WTC11 (cell line): Measurements from ENCODE around the gene GPX4. TPM values are rescaled to one million over a fixed set of nuclear protein-coding genes. Genes with fewer than 3 reads are reported as not detected.

Experiments
- AFF4 ChIP-seq: sonication (generic); formaldehyde crosslinking; IDR thresholded peaks from 2 replicates; pipeline ENCODE4 v1.8.1; 2023; ENCODE audit warnings: mild to moderate bottlenecking, missing genetic modification reagents, borderline replicate concordance
- ATF1 ChIP-seq: sonication (generic); formaldehyde crosslinking; IDR thresholded peaks from 2 replicates; pipeline ENCODE4 v1.8.1; 2023; ENCODE audit warnings: mild to moderate bottlenecking, moderate library complexity, missing genetic modification reagents
- CBFB ChIP-seq: sonication (generic); formaldehyde crosslinking; IDR thresholded peaks from 2 replicates; pipeline ENCODE4 v1.8.1; 2022; ENCODE audit warnings: mild to moderate bottlenecking, low read depth, missing genetic modification reagents
- EMX1 ChIP-seq: fragments of 250-450 bp; sonication (Bioruptor Pico); IDR thresholded peaks from 2 replicates; pipeline ENCODE4 v1.8.0; 2021; ENCODE audit warnings: mild to moderate bottlenecking
- FOXJ3 ChIP-seq: sonication (generic); formaldehyde crosslinking; IDR thresholded peaks from 2 replicates; pipeline ENCODE4 v1.9.0; 2021; ENCODE audit warnings: missing genetic modification reagents, mild to moderate bottlenecking, borderline replicate concordance
- IRF1 ChIP-seq: sonication (generic); formaldehyde crosslinking; IDR thresholded peaks from 2 replicates; pipeline ENCODE4 v1.8.0; 2023; ENCODE audit warnings: missing genetic modification reagents
- KAT7 ChIP-seq: sonication (generic); formaldehyde crosslinking; IDR thresholded peaks from 2 replicates; pipeline ENCODE4 v1.8.1; 2023; ENCODE audit warnings: missing genetic modification reagents, mild to moderate bottlenecking, borderline replicate concordance
- MXD4 ChIP-seq: fragments of 250-450 bp; sonication (Bioruptor Pico); IDR thresholded peaks from 2 replicates; pipeline ENCODE4 v1.8.0; 2021; ENCODE audit warnings: mild to moderate bottlenecking, moderate library complexity, borderline replicate concordance
- PRDM15 ChIP-seq: sonication (generic); formaldehyde crosslinking; IDR thresholded peaks from 2 replicates; pipeline ENCODE4 v1.8.0; 2022; ENCODE audit warnings: missing genetic modification reagents
- PRRX2 ChIP-seq: fragments of 250-450 bp; sonication (Bioruptor Pico); IDR thresholded peaks from 2 replicates; pipeline ENCODE4 v1.8.0; 2021; ENCODE audit warnings: mild to moderate bottlenecking
- SP1 ChIP-seq: sonication (generic); formaldehyde crosslinking; conservative IDR thresholded peaks from 2 replicates; pipeline ENCODE4 v1.8.1; 2022; ENCODE audit warnings: missing genetic modification reagents
- TCF7 ChIP-seq: sonication (generic); formaldehyde crosslinking; IDR thresholded peaks from 2 replicates; pipeline ENCODE4 v1.8.0; 2022; ENCODE audit warnings: mild to moderate bottlenecking, low read depth, missing genetic modification reagents, moderate library complexity
- ZBTB21 ChIP-seq: sonication (generic); formaldehyde crosslinking; IDR thresholded peaks from 2 replicates; pipeline ENCODE4 v1.8.1; 2023; ENCODE audit warnings: mild to moderate bottlenecking, missing genetic modification reagents, borderline replicate concordance
- ZMAT4 ChIP-seq: fragments of 250-450 bp; sonication (Bioruptor Pico); IDR thresholded peaks from 2 replicates; pipeline ENCODE4 v1.9.0; 2021; ENCODE audit warnings: mild to moderate bottlenecking
- ZNF671 ChIP-seq: fragments of 250-450 bp; sonication (Bioruptor Pico); IDR thresholded peaks from 2 replicates; pipeline ENCODE4 v1.8.0; 2021; ENCODE audit warnings: mild to moderate bottlenecking
- total RNA-seq: library from RNA; stranded (reverse); gene quantifications from 3 replicates; pipeline ENCODE4 v1.2.3, GENCODE V29; 2021
- TF ChIP-seq, protein P1 (sequence below): sonication (generic); formaldehyde crosslinking; IDR thresholded peaks from 2 replicates; pipeline ENCODE4 v1.8.1; 2023; ENCODE audit warnings: mild to moderate bottlenecking, missing genetic modification reagents
- TF ChIP-seq, protein P2 (sequence below): fragments of 250-450 bp; sonication (Bioruptor Pico); IDR thresholded peaks from 2 replicates; pipeline ENCODE4 v1.9.0; 2021; ENCODE audit warnings: mild to moderate bottlenecking, borderline replicate concordance
- TF ChIP-seq, protein P3 (sequence below): sonication (generic); formaldehyde crosslinking; IDR thresholded peaks from 2 replicates; pipeline ENCODE4 v1.8.0; 2023; ENCODE audit warnings: missing genetic modification reagents, mild to moderate bottlenecking, borderline replicate concordance

The GPX4 gene
- total RNA-seq, 1 experiment from 2014 or later = 363 TPM

GRCh38 chr19:1094978-1095701 lies 8.7 kb upstream of the GPX4 start, which contains the start of gene POLR2E (continued):
- TF ChIP-seq PRRX2 (CRISPR knock-in tag) (no peak), KAT7 (CRISPR knock-in tag) (no peak), ATF1 (CRISPR knock-in tag) (no peak), MXD4 (no peak), SP1 (CRISPR knock-in tag) (peak; percentile 87), CBFB (CRISPR knock-in tag) (no peak), TCF7 (CRISPR knock-in tag) (no peak), ZBTB21 (CRISPR knock-in tag) (no peak), ZMAT4 (no peak), ZNF671 (CRISPR knock-in tag) (no peak), FOXJ3 (CRISPR knock-in tag) (no peak), EMX1 (CRISPR knock-in tag) (no peak), AFF4 (CRISPR knock-in tag) (no peak), IRF1 (CRISPR knock-in tag) (no peak), PRDM15 (CRISPR knock-in tag) (no peak)
- TF ChIP-seq, protein P1, sequence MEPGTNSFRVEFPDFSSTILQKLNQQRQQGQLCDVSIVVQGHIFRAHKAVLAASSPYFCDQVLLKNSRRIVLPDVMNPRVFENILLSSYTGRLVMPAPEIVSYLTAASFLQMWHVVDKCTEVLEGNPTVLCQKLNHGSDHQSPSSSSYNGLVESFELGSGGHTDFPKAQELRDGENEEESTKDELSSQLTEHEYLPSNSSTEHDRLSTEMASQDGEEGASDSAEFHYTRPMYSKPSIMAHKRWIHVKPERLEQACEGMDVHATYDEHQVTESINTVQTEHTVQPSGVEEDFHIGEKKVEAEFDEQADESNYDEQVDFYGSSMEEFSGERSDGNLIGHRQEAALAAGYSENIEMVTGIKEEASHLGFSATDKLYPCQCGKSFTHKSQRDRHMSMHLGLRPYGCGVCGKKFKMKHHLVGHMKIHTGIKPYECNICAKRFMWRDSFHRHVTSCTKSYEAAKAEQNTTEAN (CRISPR knock-in tag) = no peak
- TF ChIP-seq, protein P2, sequence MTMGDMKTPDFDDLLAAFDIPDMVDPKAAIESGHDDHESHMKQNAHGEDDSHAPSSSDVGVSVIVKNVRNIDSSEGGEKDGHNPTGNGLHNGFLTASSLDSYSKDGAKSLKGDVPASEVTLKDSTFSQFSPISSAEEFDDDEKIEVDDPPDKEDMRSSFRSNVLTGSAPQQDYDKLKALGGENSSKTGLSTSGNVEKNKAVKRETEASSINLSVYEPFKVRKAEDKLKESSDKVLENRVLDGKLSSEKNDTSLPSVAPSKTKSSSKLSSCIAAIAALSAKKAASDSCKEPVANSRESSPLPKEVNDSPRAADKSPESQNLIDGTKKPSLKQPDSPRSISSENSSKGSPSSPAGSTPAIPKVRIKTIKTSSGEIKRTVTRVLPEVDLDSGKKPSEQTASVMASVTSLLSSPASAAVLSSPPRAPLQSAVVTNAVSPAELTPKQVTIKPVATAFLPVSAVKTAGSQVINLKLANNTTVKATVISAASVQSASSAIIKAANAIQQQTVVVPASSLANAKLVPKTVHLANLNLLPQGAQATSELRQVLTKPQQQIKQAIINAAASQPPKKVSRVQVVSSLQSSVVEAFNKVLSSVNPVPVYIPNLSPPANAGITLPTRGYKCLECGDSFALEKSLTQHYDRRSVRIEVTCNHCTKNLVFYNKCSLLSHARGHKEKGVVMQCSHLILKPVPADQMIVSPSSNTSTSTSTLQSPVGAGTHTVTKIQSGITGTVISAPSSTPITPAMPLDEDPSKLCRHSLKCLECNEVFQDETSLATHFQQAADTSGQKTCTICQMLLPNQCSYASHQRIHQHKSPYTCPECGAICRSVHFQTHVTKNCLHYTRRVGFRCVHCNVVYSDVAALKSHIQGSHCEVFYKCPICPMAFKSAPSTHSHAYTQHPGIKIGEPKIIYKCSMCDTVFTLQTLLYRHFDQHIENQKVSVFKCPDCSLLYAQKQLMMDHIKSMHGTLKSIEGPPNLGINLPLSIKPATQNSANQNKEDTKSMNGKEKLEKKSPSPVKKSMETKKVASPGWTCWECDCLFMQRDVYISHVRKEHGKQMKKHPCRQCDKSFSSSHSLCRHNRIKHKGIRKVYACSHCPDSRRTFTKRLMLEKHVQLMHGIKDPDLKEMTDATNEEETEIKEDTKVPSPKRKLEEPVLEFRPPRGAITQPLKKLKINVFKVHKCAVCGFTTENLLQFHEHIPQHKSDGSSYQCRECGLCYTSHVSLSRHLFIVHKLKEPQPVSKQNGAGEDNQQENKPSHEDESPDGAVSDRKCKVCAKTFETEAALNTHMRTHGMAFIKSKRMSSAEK (CRISPR knock-in tag) = no peak
- TF ChIP-seq, protein P3, sequence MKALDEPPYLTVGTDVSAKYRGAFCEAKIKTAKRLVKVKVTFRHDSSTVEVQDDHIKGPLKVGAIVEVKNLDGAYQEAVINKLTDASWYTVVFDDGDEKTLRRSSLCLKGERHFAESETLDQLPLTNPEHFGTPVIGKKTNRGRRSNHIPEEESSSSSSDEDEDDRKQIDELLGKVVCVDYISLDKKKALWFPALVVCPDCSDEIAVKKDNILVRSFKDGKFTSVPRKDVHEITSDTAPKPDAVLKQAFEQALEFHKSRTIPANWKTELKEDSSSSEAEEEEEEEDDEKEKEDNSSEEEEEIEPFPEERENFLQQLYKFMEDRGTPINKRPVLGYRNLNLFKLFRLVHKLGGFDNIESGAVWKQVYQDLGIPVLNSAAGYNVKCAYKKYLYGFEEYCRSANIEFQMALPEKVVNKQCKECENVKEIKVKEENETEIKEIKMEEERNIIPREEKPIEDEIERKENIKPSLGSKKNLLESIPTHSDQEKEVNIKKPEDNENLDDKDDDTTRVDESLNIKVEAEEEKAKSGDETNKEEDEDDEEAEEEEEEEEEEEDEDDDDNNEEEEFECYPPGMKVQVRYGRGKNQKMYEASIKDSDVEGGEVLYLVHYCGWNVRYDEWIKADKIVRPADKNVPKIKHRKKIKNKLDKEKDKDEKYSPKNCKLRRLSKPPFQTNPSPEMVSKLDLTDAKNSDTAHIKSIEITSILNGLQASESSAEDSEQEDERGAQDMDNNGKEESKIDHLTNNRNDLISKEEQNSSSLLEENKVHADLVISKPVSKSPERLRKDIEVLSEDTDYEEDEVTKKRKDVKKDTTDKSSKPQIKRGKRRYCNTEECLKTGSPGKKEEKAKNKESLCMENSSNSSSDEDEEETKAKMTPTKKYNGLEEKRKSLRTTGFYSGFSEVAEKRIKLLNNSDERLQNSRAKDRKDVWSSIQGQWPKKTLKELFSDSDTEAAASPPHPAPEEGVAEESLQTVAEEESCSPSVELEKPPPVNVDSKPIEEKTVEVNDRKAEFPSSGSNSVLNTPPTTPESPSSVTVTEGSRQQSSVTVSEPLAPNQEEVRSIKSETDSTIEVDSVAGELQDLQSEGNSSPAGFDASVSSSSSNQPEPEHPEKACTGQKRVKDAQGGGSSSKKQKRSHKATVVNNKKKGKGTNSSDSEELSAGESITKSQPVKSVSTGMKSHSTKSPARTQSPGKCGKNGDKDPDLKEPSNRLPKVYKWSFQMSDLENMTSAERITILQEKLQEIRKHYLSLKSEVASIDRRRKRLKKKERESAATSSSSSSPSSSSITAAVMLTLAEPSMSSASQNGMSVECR = peak; percentile 38; the same call in 1 of the 2 replicates
